Spleen (tissue), 11 donors: ENCODE results near the gene CENPP. TPM values are rescaled to one million over a fixed set of nuclear protein-coding genes. Genes with fewer than 3 reads are reported as not detected.

Experiments used
- DNase-seq: peaks from one replicate; pipeline ENCODE4 v3.0.0-alpha.2; 2020
- H3K27ac ChIP-seq, 8 donors: fragments of 200-600 bp; sonication (generic) in 7 of 8; 1 replicate in 4 of 8; 2 replicates in 4 of 8; pipeline versions ENCODE4 v1.5.0 to v1.8.0; 2016 to 2021; ENCODE audit warnings: inconsistent platforms in 4 of 8, mild to moderate bottlenecking in 4 of 8, moderate library complexity in 1 of 8
- H3K27me3 ChIP-seq, 7 donors: fragments of 200-600 bp; sonication (generic) in 6 of 7; replicated peaks in 1 of 7; 1 replicate in 4 of 7; 2 replicates in 3 of 7; pipeline versions ENCODE4 v1.5.0 to v1.8.0; 2016 to 2021; ENCODE audit warnings: inconsistent platforms in 3 of 7, mild to moderate bottlenecking in 1 of 7
- H3K36me3 ChIP-seq, 6 donors: fragments of 200-600 bp; sonication (generic) in 5 of 6; 1 replicate in 4 of 6; 2 replicates in 2 of 6; pipeline versions ENCODE4 v1.5.0 to v1.8.0; 2016 to 2021; ENCODE audit warnings: inconsistent platforms in 2 of 6
- H3K4me1 ChIP-seq, 6 donors: fragments of 200-600 bp; sonication (generic) in 5 of 6; 1 replicate in 3 of 6; 2 replicates in 3 of 6; pipeline versions ENCODE4 v1.5.0 to v1.8.0; 2016 to 2021; ENCODE audit warnings: inconsistent platforms in 3 of 6
- H3K4me3 ChIP-seq, 8 donors: fragments of 200-600 bp; sonication (generic) in 7 of 8; 1 replicate in 4 of 8; 2 replicates in 4 of 8; pipeline versions ENCODE4 v1.5.0 to v1.8.0; 2016 to 2021; ENCODE audit warnings: inconsistent platforms in 4 of 8, mild to moderate bottlenecking in 4 of 8, moderate library complexity in 2 of 8
- H3K9me3 ChIP-seq, 8 donors: fragments of 200-600 bp; sonication (generic) in 7 of 8; 1 replicate in 4 of 8; 2 replicates in 4 of 8; pipeline versions ENCODE4 v1.5.0 to v1.8.0; 2016 to 2021; ENCODE audit warnings: inconsistent platforms in 4 of 8
- CTCF ChIP-seq, 11 experiments: fragments of 200-600 bp in 7 of 11; fragments of 450-650 bp in 4 of 11; sonication (generic) in 4 of 11; IDR thresholded peaks in 8 of 11; conservative IDR thresholded peaks in 3 of 11; 1 replicate in 7 of 11; 2 replicates in 4 of 11; pipeline versions ENCODE4 v1.4.0 to v1.8.0; 2016 to 2021; ENCODE audit warnings: antibody characterized with exemption in 11 of 11, inconsistent platforms in 4 of 11, mild to moderate bottlenecking in 1 of 11
- POLR2A ChIP-seq, 3 donors: fragments of 450-650 bp; IDR thresholded peaks; one replicate each; pipeline ENCODE4 v1.5.1; 2017; ENCODE audit warnings: antibody characterized with exemption in 3 of 3, mild to moderate bottlenecking in 1 of 3
- POLR2AphosphoS5 ChIP-seq, 3 donors: sonication (generic); formaldehyde crosslinking; IDR thresholded peaks; one replicate each; pipeline ENCODE4 v1.5.1; 2017; ENCODE audit warnings: antibody characterized with exemption in 3 of 3
- WGBS, 5 donors: extraction: QIAGEN DNeasy Blood & Tissue Kit in 3 of 5; methylation state at CpG; one replicate each; pipeline versions ENCODE4 v1.1.5 to v1.1.7; 2013 to 2018; 5-methylcytosine and 5-hydroxymethylcytosine counted together
- intact Hi-C: fragments of 100-400 bp; cut with DNase I; formaldehyde crosslinking; loops from one replicate; pipeline ENCODE4 v1.15.0; 2023; ENCODE audit warnings: low total_unique reads
- polyA plus RNA-seq, 3 donors: library from polyadenylated mRNA; stranded (reverse); fragments of 200-250 nt; gene quantifications; one replicate each; pipeline ENCODE4 v1.2.1, GENCODE V29; 2013
- total RNA-seq, 7 donors: library from RNA; depleted of rRNA in 3 of 7; stranded (reverse); fragments of >200 nt in 3 of 7; fragmentation: NEBNext Ultra II Directional in 4 of 7; extraction: Animal tissue kit (Norgen Biotek cat#: 25700) in 4 of 7; gene quantifications; one replicate each; pipeline versions ENCODE4 v1.1.0 to v1.2.1, GENCODE V29; 2016 to 2021
- donor health status: healthy with polysubstance abuse.
- donor health status: DM: no; HTN: no; CAD: no; lungs with moderate emphysema.
- donor health status: DM: no; HTN: no; CAD: no.
- donor health status: Bipolar disorder and iron deficiency.
- donor health status: healthy.
- donor health status: DM: no; HTN: no; CAD: no.
- donor health status: DM: yes; HTN: yes; CAD: no.

The CENPP gene
- total and polyA plus RNA-seq, 10 donors: 1.7 to 15.8 (median 6.2) TPM

- DNase-seq: no peak
- Histone ChIP-seq H3K36me3 (no peaks in the 10 kb centered on the region), H3K4me1 (no peaks in the 10 kb centered on the region), H3K9me3 (no peaks in the 10 kb centered on the region), H3K4me3 (no peak overlapping the region), H3K27ac (no peak overlapping the region), H3K27me3 (no peaks in the 10 kb centered on the region)
- WGBS, 5 donors: 69 to 95% (median 77%) methylated on average over 2 of the region's 2 CpGs
- TF ChIP-seq CTCF (IDR thresholded peaks at IDR 0.05 in 8 of 11, conservative IDR thresholded peaks at IDR 0.05 in 3 of 11) (no peak), POLR2AphosphoS5 (IDR thresholded peaks at IDR 0.05) (no peak), POLR2A (IDR thresholded peaks at IDR 0.05) (no peak)
- intact Hi-C loops: loop anchor here (10.0 kb wide), 1 partner anchor 295 kb away; no protein-coding TSS in a partner anchor
Observed at GRCh38 chr9:92429836-92430235, 104.1 kb downstream of the CENPP start.

- H3K27ac ChIP-seq: no peak overlapping the region
- intact Hi-C loops: loop anchor here (10.0 kb wide), 1 partner anchor 298 kb away; no protein-coding TSS in a partner anchor
- no peak for DNase-seq
- WGBS, 5 donors: 80 to 92% (median 87%) methylated on average over 5 of the region's 5 CpGs
- TF ChIP-seq POLR2AphosphoS5 (IDR thresholded peaks at IDR 0.05): no peak
- TF ChIP-seq POLR2A (IDR thresholded peaks at IDR 0.05): no peak
- TF ChIP-seq CTCF (IDR thresholded peaks at IDR 0.05 in 8 of 11, conservative IDR thresholded peaks at IDR 0.05 in 3 of 11): no peak
- H3K36me3 ChIP-seq: no peaks in the 10 kb centered on the region
- no peak overlapping the region for H3K4me3 ChIP-seq
- H3K4me1 ChIP-seq: no peaks in the 10 kb centered on the region
- no peaks in the 10 kb centered on the region for H3K27me3 ChIP-seq
- H3K9me3 ChIP-seq: no peaks in the 10 kb centered on the region
Observed at GRCh38 chr9:92432350-92432749, 106.6 kb downstream of the CENPP start.

- H3K27ac ChIP-seq: no peak overlapping the region
- H3K4me3 ChIP-seq: no peak overlapping the region
- no peak for TF ChIP-seq POLR2A (IDR thresholded peaks at IDR 0.05)
- no peak for TF ChIP-seq POLR2AphosphoS5 (IDR thresholded peaks at IDR 0.05)
- TF ChIP-seq CTCF (IDR thresholded peaks at IDR 0.05 in 8 of 11, conservative IDR thresholded peaks at IDR 0.05 in 3 of 11): no peak
- H3K36me3 ChIP-seq: no peaks in the 10 kb centered on the region
- intact Hi-C loops: loop anchor here (10.0 kb wide), 1 partner anchor 298 kb away; no protein-coding TSS in a partner anchor
- no peaks in the 10 kb centered on the region for H3K27me3 ChIP-seq
- DNase-seq: no peak
- 78 to 92% (median 87%) methylated on average over 5 of the region's 5 CpGs for WGBS, 5 donors
- H3K4me1 ChIP-seq: no peaks in the 10 kb centered on the region
- H3K9me3 ChIP-seq: no peaks in the 10 kb centered on the region
Observed at GRCh38 chr9:92432972-92433548, 107.3 kb downstream of the CENPP start.

GRCh38 chr9:92435263-92435662 lies 109.5 kb downstream of the CENPP start:
- H3K4me3 ChIP-seq: no peak overlapping the region
- H3K36me3 ChIP-seq: no peaks in the 10 kb centered on the region
- intact Hi-C loops: loop anchor here (10.0 kb wide), 1 partner anchor 300 kb away; no protein-coding TSS in a partner anchor
- TF ChIP-seq POLR2AphosphoS5 (IDR thresholded peaks at IDR 0.05) (no peak), POLR2A (IDR thresholded peaks at IDR 0.05) (no peak), CTCF (IDR thresholded peaks at IDR 0.05 in 8 of 11, conservative IDR thresholded peaks at IDR 0.05 in 3 of 11) (no peak)
- H3K9me3 ChIP-seq: no peaks in the 10 kb centered on the region
- WGBS, 5 donors: 40 to 76% (median 57%) methylated on average over 1 of the region's 1 CpG
- H3K4me1 ChIP-seq: peaks cover 0 to 7% (median 0%) of the 10 kb centered on the region in 6 donors
- H3K27me3 ChIP-seq: no peaks in the 10 kb centered on the region
- H3K27ac ChIP-seq: no peak overlapping the region
- no peak for DNase-seq
